ENCODE measurements around the gene CRHR1.

The CRHR1 gene

DNA sequence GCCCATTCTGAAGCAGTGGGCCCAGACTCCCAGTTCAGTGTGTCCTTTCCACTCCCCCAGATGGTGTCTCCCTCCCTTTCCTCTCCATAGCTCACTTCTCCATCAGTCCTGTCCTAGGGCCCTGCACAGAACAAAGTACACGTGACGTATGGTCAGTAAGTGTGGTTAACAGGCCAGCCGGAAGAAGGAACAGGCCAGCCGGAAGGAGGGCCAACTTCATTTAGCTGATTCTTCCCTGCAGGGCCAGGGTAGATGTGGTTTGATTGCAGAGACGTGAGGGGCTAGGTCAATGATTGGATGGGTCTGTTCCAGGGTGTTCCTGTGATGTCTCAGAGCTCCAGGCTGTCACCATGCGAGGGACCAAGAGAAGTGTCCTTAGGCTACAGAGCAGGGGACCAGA, 31.6 kb downstream of the CRHR1 start:
- no peak overlapping the region for H3K4me3 ChIP-seq (ENCODE audit: low read depth in 1 of 2, low read length in 2 of 2)
- no peaks in the 10 kb centered on the region for H3K9me3 ChIP-seq (ENCODE audit: low read length)
- H3K4me1 ChIP-seq (ENCODE audit: insufficient read depth, low read length) = no peaks in the 10 kb centered on the region
- no peak overlapping the region for H3K27ac ChIP-seq (ENCODE audit: low read depth, low read length)
- H3K27me3 ChIP-seq (ENCODE audit: control insufficient read depth in 1 of 2, insufficient read depth in 2 of 2, low read length in 2 of 2) = peaks cover 0 to 6% of the 10 kb centered on the region in 2 donors
- H3K9ac ChIP-seq (ENCODE audit: low read length) = no peak overlapping the region
- no peaks in the 10 kb centered on the region for H3K36me3 ChIP-seq (ENCODE audit: insufficient read depth, low read length)

- Histone ChIP-seq H3K4me3 (ENCODE audit: low read depth in 1 of 2, low read length in 2 of 2) (no peak overlapping the region), H3K9me3 (ENCODE audit: low read length) (no peaks in the 10 kb centered on the region), H3K36me3 (ENCODE audit: insufficient read depth, low read length) (no peaks in the 10 kb centered on the region), H3K27ac (ENCODE audit: low read depth, low read length) (no peak overlapping the region), H3K9ac (ENCODE audit: low read length) (no peak overlapping the region), H3K4me1 (ENCODE audit: insufficient read depth, low read length) (no peaks in the 10 kb centered on the region), H3K27me3 (ENCODE audit: control insufficient read depth in 1 of 2, insufficient read depth in 2 of 2, low read length in 2 of 2) (peaks cover 0 to 9% of the 10 kb centered on the region in 2 donors)
Measured at GRCh38 chr17:45818041-45818440, 33.9 kb downstream of the CRHR1 start.

- Histone ChIP-seq H3K4me1 (ENCODE audit: insufficient read depth, low read length) (no peaks in the 10 kb centered on the region), H3K9me3 (ENCODE audit: low read length) (no peaks in the 10 kb centered on the region), H3K36me3 (ENCODE audit: insufficient read depth, low read length) (no peaks in the 10 kb centered on the region), H3K27ac (ENCODE audit: low read depth, low read length) (no peak overlapping the region), H3K9ac (ENCODE audit: low read length) (no peak overlapping the region), H3K27me3 (ENCODE audit: control insufficient read depth in 1 of 2, insufficient read depth in 2 of 2, low read length in 2 of 2) (peaks cover 0 to 5% of the 10 kb centered on the region in 2 donors), H3K4me3 (ENCODE audit: low read depth in 1 of 2, low read length in 2 of 2) (no peak overlapping the region)
Measured at GRCh38 chr17:45818699-45819098, 34.6 kb downstream of the CRHR1 start.

- Histone ChIP-seq H3K36me3 (ENCODE audit: insufficient read depth, low read length) (no peaks in the 10 kb centered on the region), H3K4me3 (ENCODE audit: low read depth in 1 of 2, low read length in 2 of 2) (no peak overlapping the region), H3K27ac (ENCODE audit: low read depth, low read length) (no peak overlapping the region), H3K9ac (ENCODE audit: low read length) (no peak overlapping the region), H3K27me3 (ENCODE audit: control insufficient read depth in 1 of 2, insufficient read depth in 2 of 2, low read length in 2 of 2) (peaks cover 0 to 8% of the 10 kb centered on the region in 2 donors), H3K9me3 (ENCODE audit: low read length) (no peaks in the 10 kb centered on the region), H3K4me1 (ENCODE audit: insufficient read depth, low read length) (no peaks in the 10 kb centered on the region)
Measured at GRCh38 chr17:45819632-45820031, 35.5 kb downstream of the CRHR1 start.

DNA sequence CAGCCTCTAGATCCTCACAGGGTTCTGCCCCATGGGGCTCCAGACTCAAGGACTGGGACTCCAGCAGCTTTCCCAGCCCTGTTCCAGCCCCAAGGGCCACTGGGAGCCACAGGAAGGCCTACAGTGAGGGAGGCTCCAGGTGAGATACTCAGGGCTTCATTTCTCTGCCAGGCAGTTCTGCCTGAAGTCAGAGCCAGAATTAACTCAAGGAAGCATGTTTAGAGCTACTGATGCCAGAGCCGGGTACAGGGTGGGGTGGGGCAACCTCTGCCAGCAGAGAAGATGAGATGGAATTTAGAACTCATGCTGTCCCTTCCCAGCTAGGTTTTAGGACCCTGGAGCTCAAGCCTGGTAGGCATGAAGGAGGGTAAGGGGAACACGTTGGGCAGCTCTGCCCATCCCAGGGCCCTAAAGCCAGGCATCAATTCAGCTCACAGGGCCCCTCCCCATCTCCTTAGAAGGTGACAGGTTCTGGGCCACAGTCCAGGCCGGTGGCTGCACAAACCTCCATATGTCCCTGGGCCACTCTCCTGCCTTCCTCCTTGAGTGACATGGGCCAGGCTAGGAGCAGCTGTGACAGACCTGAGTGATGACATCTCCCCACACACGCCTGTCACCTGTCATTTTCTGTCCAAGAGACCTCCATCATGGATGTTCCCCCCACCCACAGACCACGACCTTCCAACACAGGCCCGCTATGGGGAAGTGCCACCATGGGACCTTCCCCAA, 36.1 kb downstream of the CRHR1 start:
- peaks cover 0 to 8% of the 10 kb centered on the region in 2 donors for H3K27me3 ChIP-seq (ENCODE audit: control insufficient read depth in 1 of 2, insufficient read depth in 2 of 2, low read length in 2 of 2)
- H3K4me1 ChIP-seq (ENCODE audit: insufficient read depth, low read length) = no peaks in the 10 kb centered on the region
- H3K36me3 ChIP-seq (ENCODE audit: insufficient read depth, low read length) = no peaks in the 10 kb centered on the region
- no peak overlapping the region for H3K27ac ChIP-seq (ENCODE audit: low read depth, low read length)
- no peak overlapping the region for H3K4me3 ChIP-seq (ENCODE audit: low read depth in 1 of 2, low read length in 2 of 2)
- H3K9ac ChIP-seq (ENCODE audit: low read length) = no peak overlapping the region
- H3K9me3 ChIP-seq (ENCODE audit: low read length) = no peaks in the 10 kb centered on the region

GRCh38 chr17:45821147-45821546, 37.0 kb downstream of the CRHR1 start:
- Histone ChIP-seq H3K4me3 (ENCODE audit: low read depth in 1 of 2, low read length in 2 of 2) (no peak overlapping the region), H3K27ac (ENCODE audit: low read depth, low read length) (no peak overlapping the region), H3K9ac (ENCODE audit: low read length) (no peak overlapping the region), H3K27me3 (ENCODE audit: control insufficient read depth in 1 of 2, insufficient read depth in 2 of 2, low read length in 2 of 2) (peaks cover 0 to 8% of the 10 kb centered on the region in 2 donors), H3K4me1 (ENCODE audit: insufficient read depth, low read length) (no peaks in the 10 kb centered on the region), H3K9me3 (ENCODE audit: low read length) (no peaks in the 10 kb centered on the region), H3K36me3 (ENCODE audit: insufficient read depth, low read length) (no peaks in the 10 kb centered on the region)

GRCh38 chr17:45823598-45823997, 39.5 kb downstream of the CRHR1 start:
- no peaks in the 10 kb centered on the region for H3K4me1 ChIP-seq (ENCODE audit: insufficient read depth, low read length)
- H3K9me3 ChIP-seq (ENCODE audit: low read length) = no peaks in the 10 kb centered on the region
- H3K36me3 ChIP-seq (ENCODE audit: insufficient read depth, low read length) = no peaks in the 10 kb centered on the region
- H3K27me3 ChIP-seq (ENCODE audit: control insufficient read depth in 1 of 2, insufficient read depth in 2 of 2, low read length in 2 of 2) = peaks cover 0 to 8% of the 10 kb centered on the region in 2 donors
- H3K27ac ChIP-seq (ENCODE audit: low read depth, low read length) = no peak overlapping the region
- H3K9ac ChIP-seq (ENCODE audit: low read length) = no peak overlapping the region
- H3K4me3 ChIP-seq (ENCODE audit: low read depth in 1 of 2, low read length in 2 of 2) = no peak overlapping the region

DNA sequence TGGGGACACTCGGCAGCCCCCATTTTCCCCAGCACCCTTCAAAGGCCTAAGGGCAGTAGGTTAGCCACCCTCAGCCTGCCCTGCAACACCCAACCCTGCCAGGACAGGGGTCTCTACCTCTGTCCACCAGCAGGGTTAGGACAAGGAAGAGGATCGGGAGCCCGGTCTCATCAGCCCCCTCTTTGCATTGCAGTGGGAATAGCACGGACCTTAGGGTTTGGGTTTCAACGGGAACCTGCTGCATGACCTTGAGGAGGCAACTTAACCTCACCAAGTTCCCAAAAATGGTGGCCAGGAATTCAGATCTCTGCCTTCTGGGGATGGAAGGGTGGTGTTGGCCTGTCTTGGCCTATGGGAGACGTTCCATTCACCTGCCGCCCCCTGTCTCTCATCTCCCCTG, 40.4 kb downstream of the CRHR1 start:
- peaks cover 0 to 10% of the 10 kb centered on the region in 2 donors for H3K27me3 ChIP-seq (ENCODE audit: control insufficient read depth in 1 of 2, insufficient read depth in 2 of 2, low read length in 2 of 2)
- H3K4me1 ChIP-seq (ENCODE audit: insufficient read depth, low read length) = no peaks in the 10 kb centered on the region
- H3K36me3 ChIP-seq (ENCODE audit: insufficient read depth, low read length) = no peaks in the 10 kb centered on the region
- H3K9ac ChIP-seq (ENCODE audit: low read length) = no peak overlapping the region
- no peak overlapping the region for H3K27ac ChIP-seq (ENCODE audit: low read depth, low read length)
- no peak overlapping the region for H3K4me3 ChIP-seq (ENCODE audit: low read depth in 1 of 2, low read length in 2 of 2)
- H3K9me3 ChIP-seq (ENCODE audit: low read length) = no peaks in the 10 kb centered on the region

GRCh38 chr17:45824901-45825492, 40.9 kb downstream of the CRHR1 start:
- Histone ChIP-seq H3K27ac (ENCODE audit: low read depth, low read length) (no peak overlapping the region), H3K4me1 (ENCODE audit: insufficient read depth, low read length) (no peaks in the 10 kb centered on the region), H3K27me3 (ENCODE audit: control insufficient read depth in 1 of 2, insufficient read depth in 2 of 2, low read length in 2 of 2) (peaks cover 0 to 13% of the 10 kb centered on the region in 2 donors), H3K36me3 (ENCODE audit: insufficient read depth, low read length) (no peaks in the 10 kb centered on the region), H3K9ac (ENCODE audit: low read length) (no peak overlapping the region), H3K4me3 (ENCODE audit: low read depth in 1 of 2, low read length in 2 of 2) (no peak overlapping the region), H3K9me3 (ENCODE audit: low read length) (no peaks in the 10 kb centered on the region)

DNA sequence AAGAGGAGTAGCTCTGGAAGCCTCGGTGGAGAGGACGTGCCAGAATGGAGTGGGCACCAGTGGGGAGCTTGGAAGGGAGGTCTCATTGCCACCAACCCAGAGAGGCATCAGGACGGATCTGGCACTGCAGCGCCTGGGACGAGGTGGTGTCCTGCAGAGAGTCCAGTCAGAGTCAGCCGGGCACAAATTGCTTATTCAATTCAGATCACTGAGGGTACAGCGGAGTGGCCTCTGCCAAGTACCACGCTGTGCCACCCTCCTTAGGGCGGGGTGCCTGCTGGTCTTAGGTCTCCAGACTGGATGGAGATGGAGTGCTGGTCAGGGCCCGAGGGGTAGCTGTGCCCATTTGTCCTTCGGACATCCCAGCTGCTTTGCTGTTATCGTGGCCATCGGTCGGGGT, 41.7 kb downstream of the CRHR1 start:
- no peaks in the 10 kb centered on the region for H3K36me3 ChIP-seq (ENCODE audit: insufficient read depth, low read length)
- no peaks in the 10 kb centered on the region for H3K4me1 ChIP-seq (ENCODE audit: insufficient read depth, low read length)
- peaks cover 0 to 13% of the 10 kb centered on the region in 2 donors for H3K27me3 ChIP-seq (ENCODE audit: control insufficient read depth in 1 of 2, insufficient read depth in 2 of 2, low read length in 2 of 2)
- H3K9me3 ChIP-seq (ENCODE audit: low read length) = no peaks in the 10 kb centered on the region
- H3K4me3 ChIP-seq (ENCODE audit: low read depth in 1 of 2, low read length in 2 of 2) = no peak overlapping the region
- no peak overlapping the region for H3K27ac ChIP-seq (ENCODE audit: low read depth, low read length)
- H3K9ac ChIP-seq (ENCODE audit: low read length) = no peak overlapping the region

- Histone ChIP-seq H3K27ac (ENCODE audit: low read depth, low read length) (no peak overlapping the region), H3K4me1 (ENCODE audit: insufficient read depth, low read length) (no peaks in the 10 kb centered on the region), H3K4me3 (ENCODE audit: low read depth in 1 of 2, low read length in 2 of 2) (no peak overlapping the region), H3K27me3 (ENCODE audit: control insufficient read depth in 1 of 2, insufficient read depth in 2 of 2, low read length in 2 of 2) (peaks cover 0 to 9% of the 10 kb centered on the region in 2 donors), H3K9me3 (ENCODE audit: low read length) (no peaks in the 10 kb centered on the region), H3K9ac (ENCODE audit: low read length) (no peak overlapping the region), H3K36me3 (ENCODE audit: insufficient read depth, low read length) (no peaks in the 10 kb centered on the region)
Measured at GRCh38 chr17:45826919-45827588, 42.9 kb downstream of the CRHR1 start.

All from muscle layer of colon (tissue), 2 donors.